IMR-90 (cell line): ENCODE data around the gene SPATA33. TPM values are rescaled to one million over a fixed set of nuclear protein-coding genes. Genes with fewer than 3 reads are reported as not detected.

Experiments
- ATAC-seq: fragments of 200-7000 bp; cut with Tn5 transposase; 2 replicates; pipeline ENCODE4 v1.9.1; 2020; ENCODE audit warnings: low read depth, mild to moderate bottlenecking, moderate library complexity
- BruUV-seq: library from RNA; stranded (reverse); fragments of 400-500 nt; replicated peaks from 2 replicates; lab custom pipeline; 2021; lab: Mats Ljungman, UMichigan
- CTCF ChIA-PET: fragments of 300-600 bp; formaldehyde crosslinking; extraction: SDS; loops from one replicate; lab custom pipeline; 2021; ENCODE audit warnings: antibody characterized with exemption; lab: Yijun Ruan, JAX
- POLR2A ChIA-PET: fragments of 300-600 bp; sonication (Branson Sonifier 250); formaldehyde crosslinking; loops from one replicate; lab custom pipeline; 2022; ENCODE audit warnings: antibody characterized with exemption; ENCODE audit not compliant: unreplicated experiment; lab: Charles Lee
- DNase-seq: peaks from one replicate; pipeline ENCODE4 v3.0.0; 2013
- H2AFZ ChIP-seq: replicated peaks from 2 replicates; pipeline ENCODE3; 2013; ENCODE audit warnings: low read length, mild to moderate bottlenecking; ENCODE audit not compliant: poor library complexity
- H2AK5ac ChIP-seq: 2 replicates; pipeline ENCODE4 v1.6.1; 2013; ENCODE audit warnings: low read depth, low read length, inconsistent platforms
- H2AK9ac ChIP-seq: replicated peaks from 2 replicates; pipeline ENCODE3; 2013; ENCODE audit warnings: mild to moderate bottlenecking, low read depth, low read length, moderate library complexity; ENCODE audit not compliant: poor library complexity
- H2BK120ac ChIP-seq: 2 replicates; pipeline ENCODE4 v1.6.1; 2013; ENCODE audit warnings: low read depth, low read length, inconsistent platforms
- H2BK15ac ChIP-seq: 3 replicates; pipeline ENCODE4 v1.6.1; 2013; ENCODE audit warnings: low read depth, low read length, inconsistent platforms
- H2BK20ac ChIP-seq: 2 replicates; pipeline ENCODE4 v1.6.1; 2013; ENCODE audit warnings: low read depth, mild to moderate bottlenecking, inconsistent platforms, low read length, moderate library complexity
- H2BK5ac ChIP-seq: 2 replicates; pipeline ENCODE4 v1.6.1; 2013; ENCODE audit warnings: mild to moderate bottlenecking, low read depth, low read length, inconsistent platforms; ENCODE audit not compliant: poor library complexity, severe bottlenecking
- H3K14ac ChIP-seq: replicated peaks from 2 replicates; pipeline ENCODE4 v1.6.1; 2013; ENCODE audit warnings: low read depth, low read length, inconsistent platforms
- H3K18ac ChIP-seq: 2 replicates; pipeline ENCODE4 v1.6.1; 2013; ENCODE audit warnings: low read depth, low read length, control low read depth
- H3K23ac ChIP-seq: 2 replicates; pipeline ENCODE4 v1.6.1; 2013; ENCODE audit warnings: low read depth, low read length, inconsistent platforms
- H3K27ac ChIP-seq: 2 replicates; pipeline ENCODE4 v1.5.1; 2013; ENCODE audit warnings: mild to moderate bottlenecking, control low read depth, low read length; ENCODE audit not compliant: insufficient read depth
- H3K27me3 ChIP-seq: 2 replicates; pipeline ENCODE4 v1.6.1; 2013; ENCODE audit warnings: low read length; ENCODE audit not compliant: control insufficient read depth, insufficient read depth
- H3K36me3 ChIP-seq: 2 replicates; pipeline ENCODE4 v1.6.1; 2013; ENCODE audit warnings: low read length, mixed read lengths; ENCODE audit not compliant: control insufficient read depth, insufficient read depth
- H3K4ac ChIP-seq: 2 replicates; pipeline ENCODE4 v1.6.1; 2013; ENCODE audit warnings: low read depth, low read length, inconsistent platforms
- H3K4me1 ChIP-seq: 2 replicates; pipeline ENCODE4 v1.6.1; 2013; ENCODE audit warnings: low read length, mixed read lengths; ENCODE audit not compliant: control insufficient read depth, insufficient read depth
- H3K4me2 ChIP-seq: 2 replicates; pipeline ENCODE4 v1.6.1; 2013; ENCODE audit warnings: low read depth, mild to moderate bottlenecking, control low read depth, low read length, moderate library complexity
- H3K4me3 ChIP-seq: 2 replicates; pipeline ENCODE4 v1.5.1; 2013; ENCODE audit warnings: low read depth, mild to moderate bottlenecking, control low read depth, low read length, moderate library complexity; ENCODE audit not compliant: insufficient read depth
- H3K56ac ChIP-seq: 2 replicates; pipeline ENCODE4 v1.6.1; 2013; ENCODE audit warnings: low read length, inconsistent platforms; ENCODE audit not compliant: insufficient read depth; ENCODE audit errors: extremely low read depth
- H3K79me1 ChIP-seq, 2 experiments: 2 replicates each; pipeline ENCODE4 v1.6.1; 2013; ENCODE audit warnings: low read length in 2 of 2, inconsistent platforms in 1 of 2, low read depth in 1 of 2
- H3K9ac ChIP-seq: 2 replicates; pipeline ENCODE4 v1.6.1; 2013; ENCODE audit warnings: low read depth, low read length, control low read depth
- H3K9me1 ChIP-seq: 2 replicates; pipeline ENCODE4 v1.6.1; 2013; ENCODE audit warnings: low read length, inconsistent platforms; ENCODE audit not compliant: insufficient read depth
- H3K9me3 ChIP-seq: 2 replicates; pipeline ENCODE4 v1.6.1; 2013; ENCODE audit warnings: low read length; ENCODE audit not compliant: control insufficient read depth, insufficient read depth
- H4K20me1 ChIP-seq: 2 replicates; pipeline ENCODE4 v1.6.1; 2013; ENCODE audit warnings: low read length, inconsistent platforms; ENCODE audit not compliant: insufficient read depth
- H4K5ac ChIP-seq: 2 replicates; pipeline ENCODE4 v1.6.1; 2013; ENCODE audit warnings: mild to moderate bottlenecking, low read depth, low read length, control low read depth
- H4K8ac ChIP-seq, 2 experiments: 2 replicates each; pipeline ENCODE4 v1.6.1; 2013; ENCODE audit warnings: low read depth in 2 of 2, low read length in 2 of 2, control low read depth in 1 of 2, inconsistent platforms in 1 of 2
- H4K91ac ChIP-seq: 2 replicates; pipeline ENCODE4 v1.6.1; 2013; ENCODE audit warnings: low read depth, low read length, inconsistent platforms; ENCODE audit not compliant: insufficient read depth
- BHLHE40 ChIP-seq: fragments of 150-350 bp; IDR thresholded peaks from 2 replicates; pipeline ENCODE4 v1.6.1; 2016; ENCODE audit warnings: mild to moderate bottlenecking, low read depth, low read length
- CEBPB ChIP-seq: IDR thresholded peaks from 2 replicates; pipeline ENCODE4 v1.6.1; 2012; ENCODE audit warnings: low read depth, low read length, improper control_type of control experiment
- CHD1 ChIP-seq: IDR thresholded peaks from 2 replicates; pipeline ENCODE4 v1.6.1; 2012; ENCODE audit warnings: low read depth, low read length, improper control_type of control experiment
- MAFK ChIP-seq: IDR thresholded peaks from 2 replicates; pipeline ENCODE4 v1.6.1; 2012; ENCODE audit warnings: low read depth, low read length, improper control_type of control experiment
- MAZ ChIP-seq: IDR thresholded peaks from 2 replicates; pipeline ENCODE4 v1.6.1; 2012; ENCODE audit warnings: low read depth, mild to moderate bottlenecking, low read length, improper control_type of control experiment, moderate library complexity, borderline replicate concordance
- MXI1 ChIP-seq: IDR thresholded peaks from 2 replicates; pipeline ENCODE4 v1.6.1; 2012; ENCODE audit warnings: low read depth, mild to moderate bottlenecking, low read length, moderate library complexity, borderline replicate concordance
- NFE2L2 ChIP-seq: fragments of 150-350 bp; IDR thresholded peaks from 2 replicates; pipeline ENCODE4 v1.6.1; 2016; ENCODE audit warnings: low read depth, mild to moderate bottlenecking, low read length
- POLR2A ChIP-seq: IDR thresholded peaks from 2 replicates; pipeline ENCODE4 v1.6.1; 2012; ENCODE audit warnings: mild to moderate bottlenecking, low read depth, low read length
- RAD21 ChIP-seq: IDR thresholded peaks from 2 replicates; pipeline ENCODE4 v1.6.1; 2012; ENCODE audit warnings: low read length, improper control_type of control experiment
- RCOR1 ChIP-seq: IDR thresholded peaks from 2 replicates; pipeline ENCODE4 v1.6.1; 2012; ENCODE audit warnings: mild to moderate bottlenecking, low read length, improper control_type of control experiment; ENCODE audit not compliant: insufficient replicate concordance
- RFX5 ChIP-seq: IDR thresholded peaks from 2 replicates; pipeline ENCODE4 v1.8.0; 2012; ENCODE audit warnings: low read depth, mild to moderate bottlenecking, low read length, moderate library complexity
- whole genome bisulfite sequencing, 2 experiments: methylation state at CpG; one replicate each; pipeline versions ENCODE4 v1.1.5 to v1.1.7; 2013; ENCODE audit warnings: missing lambda C conversion rate in 2 of 2; ENCODE audit not compliant: insufficient read length in 1 of 2; ENCODE audit errors: extremely low coverage in 2 of 2; 5-methylcytosine and 5-hydroxymethylcytosine counted together
- dilution Hi-C: fragments of 300-500 bp; cut with HindIII; formaldehyde crosslinking; loops from one replicate; pipeline ENCODE4 v1.14.3; 2018; ENCODE audit warnings: low sequenced_read_pairs; ENCODE audit not compliant: unreplicated experiment
- in situ Hi-C: fragments of 300-500 bp; cut with MboI; formaldehyde crosslinking; loops from 3 replicates; pipeline ENCODE4 v1.14.3; 2019; ENCODE audit warnings: low sequenced_read_pairs, inconsistent platforms, mixed read lengths
- intact Hi-C: fragments of 100-400 bp; cut with micrococcal nuclease; formaldehyde crosslinking; loops from 2 replicates; pipeline ENCODE4 v1.10.0; 2022
- polyA plus RNA-seq, 3 experiments: library from polyadenylated mRNA; depleted of rRNA; stranded (reverse); fragments of >200 nt; gene quantifications; 2 replicates each; pipeline ENCODE4 v1.2.3, GENCODE V29; 2012; ENCODE audit warnings: low replicate concordance in 1 of 3
- total RNA-seq: library from RNA; depleted of rRNA; stranded (reverse); fragments of >200 nt; gene quantifications from 2 replicates; pipeline ENCODE4 v1.2.3, GENCODE V29; 2012
- TF ChIP-seq, protein P1 (sequence below): fragments of 150-350 bp; IDR thresholded peaks from 2 replicates; pipeline ENCODE4 v1.6.1; 2017; ENCODE audit warnings: mild to moderate bottlenecking, antibody characterized with exemption, low read length, low read depth
- TF ChIP-seq, protein P2 (sequence below): conservative IDR thresholded peaks from 2 replicates; pipeline ENCODE4 v1.5.1; 2012; ENCODE audit warnings: mild to moderate bottlenecking, low read depth, low read length, improper control_type of control experiment
- TF ChIP-seq, protein P3 (sequence below): fragments of 150-350 bp; IDR thresholded peaks from 2 replicates; pipeline ENCODE4 v1.6.1; 2016; ENCODE audit warnings: low read depth, mild to moderate bottlenecking, low read length, moderate library complexity, borderline replicate concordance

SPATA33 gene
- total and polyA plus RNA-seq, 2 of the 4 experiments (the other 2 are of a cell fraction), result 0.90 to 3.4 TPM

GRCh38 chr16:89656435-89657121 is 1.1 kb upstream of the SPATA33 start:
- dilution Hi-C loops (no loop called here), in situ Hi-C loops (no loop called here), intact Hi-C loops (no loop called here)
- no peak overlapping the region for H2BK15ac ChIP-seq
- peaks cover 7% of the 10 kb centered on the region for H3K4me1 ChIP-seq
- DNase-seq, result no peak
- H4K20me1 ChIP-seq, result peaks cover 33% of the 10 kb centered on the region
- H4K5ac ChIP-seq, result no peak overlapping the region
- ChIA-PET CTCF (no interaction called here), POLR2A (interaction anchor here (0.7 kb wide), 1 partner anchor 91 kb away, joined by 6 read pairs; no protein-coding TSS in a partner anchor)
- H2BK20ac ChIP-seq, result no peak overlapping the region
- ATAC-seq, result no peak
- 19% methylated on average over 12 of the region's 32 CpGs; no CpG with 5 or more reads in 1 of the 2 experiments for WGBS, 2 experiments
- H3K18ac ChIP-seq, result no peak overlapping the region
- peak overlapping the region; percentile 96 for H3K9ac ChIP-seq
- H2AFZ ChIP-seq, result no peak overlapping the region
- H3K56ac ChIP-seq, result no peak overlapping the region
- H3K4me2 ChIP-seq, result peak overlapping the region; percentile 94
- TF ChIP-seq, protein P1, sequence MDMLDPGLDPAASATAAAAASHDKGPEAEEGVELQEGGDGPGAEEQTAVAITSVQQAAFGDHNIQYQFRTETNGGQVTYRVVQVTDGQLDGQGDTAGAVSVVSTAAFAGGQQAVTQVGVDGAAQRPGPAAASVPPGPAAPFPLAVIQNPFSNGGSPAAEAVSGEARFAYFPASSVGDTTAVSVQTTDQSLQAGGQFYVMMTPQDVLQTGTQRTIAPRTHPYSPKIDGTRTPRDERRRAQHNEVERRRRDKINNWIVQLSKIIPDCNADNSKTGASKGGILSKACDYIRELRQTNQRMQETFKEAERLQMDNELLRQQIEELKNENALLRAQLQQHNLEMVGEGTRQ, result no peak
- no peak for TF ChIP-seq RCOR1
- no peak for TF ChIP-seq CHD1
- TF ChIP-seq MAFK, result no peak
- TF ChIP-seq POLR2A, result no peak
- TF ChIP-seq RAD21, result no peak
- no peak for TF ChIP-seq MXI1
- no peak for TF ChIP-seq MAZ
- TF ChIP-seq CEBPB, result no peak
- TF ChIP-seq RFX5, result no peak
- TF ChIP-seq, protein P2, sequence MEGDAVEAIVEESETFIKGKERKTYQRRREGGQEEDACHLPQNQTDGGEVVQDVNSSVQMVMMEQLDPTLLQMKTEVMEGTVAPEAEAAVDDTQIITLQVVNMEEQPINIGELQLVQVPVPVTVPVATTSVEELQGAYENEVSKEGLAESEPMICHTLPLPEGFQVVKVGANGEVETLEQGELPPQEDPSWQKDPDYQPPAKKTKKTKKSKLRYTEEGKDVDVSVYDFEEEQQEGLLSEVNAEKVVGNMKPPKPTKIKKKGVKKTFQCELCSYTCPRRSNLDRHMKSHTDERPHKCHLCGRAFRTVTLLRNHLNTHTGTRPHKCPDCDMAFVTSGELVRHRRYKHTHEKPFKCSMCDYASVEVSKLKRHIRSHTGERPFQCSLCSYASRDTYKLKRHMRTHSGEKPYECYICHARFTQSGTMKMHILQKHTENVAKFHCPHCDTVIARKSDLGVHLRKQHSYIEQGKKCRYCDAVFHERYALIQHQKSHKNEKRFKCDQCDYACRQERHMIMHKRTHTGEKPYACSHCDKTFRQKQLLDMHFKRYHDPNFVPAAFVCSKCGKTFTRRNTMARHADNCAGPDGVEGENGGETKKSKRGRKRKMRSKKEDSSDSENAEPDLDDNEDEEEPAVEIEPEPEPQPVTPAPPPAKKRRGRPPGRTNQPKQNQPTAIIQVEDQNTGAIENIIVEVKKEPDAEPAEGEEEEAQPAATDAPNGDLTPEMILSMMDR, result no peak
- TF ChIP-seq BHLHE40, result no peak
- TF ChIP-seq NFE2L2, result no peak
- TF ChIP-seq, protein P3, sequence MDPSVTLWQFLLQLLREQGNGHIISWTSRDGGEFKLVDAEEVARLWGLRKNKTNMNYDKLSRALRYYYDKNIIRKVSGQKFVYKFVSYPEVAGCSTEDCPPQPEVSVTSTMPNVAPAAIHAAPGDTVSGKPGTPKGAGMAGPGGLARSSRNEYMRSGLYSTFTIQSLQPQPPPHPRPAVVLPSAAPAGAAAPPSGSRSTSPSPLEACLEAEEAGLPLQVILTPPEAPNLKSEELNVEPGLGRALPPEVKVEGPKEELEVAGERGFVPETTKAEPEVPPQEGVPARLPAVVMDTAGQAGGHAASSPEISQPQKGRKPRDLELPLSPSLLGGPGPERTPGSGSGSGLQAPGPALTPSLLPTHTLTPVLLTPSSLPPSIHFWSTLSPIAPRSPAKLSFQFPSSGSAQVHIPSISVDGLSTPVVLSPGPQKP, result no peak
- peak overlapping the region; percentile 98; the same call in 1 of the 2 replicates for H3K4ac ChIP-seq
- peaks cover 12% of the 10 kb centered on the region; the same call in 1 of the 2 replicates for H3K9me1 ChIP-seq
- BruUV-seq, result no TSS peak
- H2AK9ac ChIP-seq, result peak overlapping the region; percentile 85
- H4K8ac ChIP-seq, result no peak overlapping the region; a peak in 1 of 4 replicates
- peak overlapping the region; percentile 87 for H3K4me3 ChIP-seq
- no peaks in the 10 kb centered on the region for H3K9me3 ChIP-seq
- H2AK5ac ChIP-seq, result no peak overlapping the region
- no peak overlapping the region for H4K91ac ChIP-seq
- H2BK5ac ChIP-seq, result no peak overlapping the region
- 0 out of 2 replicates have a peak overlapping the region, but pooled peaks have one; percentile 51 for H3K23ac ChIP-seq
- no peaks in the 10 kb centered on the region for H3K27me3 ChIP-seq
- H2BK120ac ChIP-seq, result no peak overlapping the region
- H3K36me3 ChIP-seq, result peaks cover 23% of the 10 kb centered on the region
- H3K27ac ChIP-seq, result peak overlapping the region; percentile 24; the same call in 1 of the 2 replicates
- H3K79me1 ChIP-seq, result peaks cover 23 to 67% of the 10 kb centered on the region in 2 experiments
- no peak overlapping the region for H3K14ac ChIP-seq
